ENCODE results near the gene NANS. TPM values are rescaled to one million over a fixed set of nuclear protein-coding genes. Genes with fewer than 3 reads are reported as not detected.

Gene NANS
- total RNA-seq, 1 experiment from 2014 or later, result 84.9 TPM

- Histone ChIP-seq H3K36me3 (ENCODE audit: low read depth) (no peaks in the 10 kb centered on the region), H2AFZ (no peak overlapping the region), H3K27ac (no peak overlapping the region), H3F3A (ENCODE audit: insufficient read depth, low read depth) (peaks cover 3% of the 10 kb centered on the region; the same call in 1 of the 2 replicates), H3K9me3 (ENCODE audit: insufficient read depth, low read depth) (no peaks in the 10 kb centered on the region), H3K4me1 (replicated peaks; ENCODE audit: insufficient read depth) (no peaks in the 10 kb centered on the region), H3K27me3 (ENCODE audit: insufficient read depth, low read depth) (no peaks in the 10 kb centered on the region), H3K4me3 (no peak overlapping the region), H3K79me2 (ENCODE audit: low read depth) (no peaks in the 10 kb centered on the region), H4K20me1 (ENCODE audit: insufficient read depth) (no peaks in the 10 kb centered on the region), H3K9me2 (ENCODE audit: insufficient read depth) (no peaks in the 10 kb centered on the region), H3K4me2 (no peak overlapping the region)
- DNase-seq, result no peak
- TF ChIP-seq, protein P1, sequence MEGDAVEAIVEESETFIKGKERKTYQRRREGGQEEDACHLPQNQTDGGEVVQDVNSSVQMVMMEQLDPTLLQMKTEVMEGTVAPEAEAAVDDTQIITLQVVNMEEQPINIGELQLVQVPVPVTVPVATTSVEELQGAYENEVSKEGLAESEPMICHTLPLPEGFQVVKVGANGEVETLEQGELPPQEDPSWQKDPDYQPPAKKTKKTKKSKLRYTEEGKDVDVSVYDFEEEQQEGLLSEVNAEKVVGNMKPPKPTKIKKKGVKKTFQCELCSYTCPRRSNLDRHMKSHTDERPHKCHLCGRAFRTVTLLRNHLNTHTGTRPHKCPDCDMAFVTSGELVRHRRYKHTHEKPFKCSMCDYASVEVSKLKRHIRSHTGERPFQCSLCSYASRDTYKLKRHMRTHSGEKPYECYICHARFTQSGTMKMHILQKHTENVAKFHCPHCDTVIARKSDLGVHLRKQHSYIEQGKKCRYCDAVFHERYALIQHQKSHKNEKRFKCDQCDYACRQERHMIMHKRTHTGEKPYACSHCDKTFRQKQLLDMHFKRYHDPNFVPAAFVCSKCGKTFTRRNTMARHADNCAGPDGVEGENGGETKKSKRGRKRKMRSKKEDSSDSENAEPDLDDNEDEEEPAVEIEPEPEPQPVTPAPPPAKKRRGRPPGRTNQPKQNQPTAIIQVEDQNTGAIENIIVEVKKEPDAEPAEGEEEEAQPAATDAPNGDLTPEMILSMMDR (conservative IDR thresholded peaks at IDR 0.05), result no peak
- no peak for TF ChIP-seq EZH2 (IDR thresholded peaks at IDR 0.05; ENCODE audit: low read depth)
- ChIA-PET CTCF (no interaction called here), POLR2A (ENCODE audit: unreplicated experiment) (interaction anchor here (0.6 to 0.7 kb wide), 2 partner anchors 8 to 760 kb away, joined by 3 to 28 read pairs; no protein-coding TSS in a partner anchor)
- no TSS peak for BruUV-seq (replicated peaks)
- intact Hi-C loops (cut with micrococcal nuclease; ENCODE audit: unreplicated experiment), result no loop called here
Measured at GRCh38 chr9:98092613-98092931, 36.0 kb downstream of the NANS start.

DNA sequence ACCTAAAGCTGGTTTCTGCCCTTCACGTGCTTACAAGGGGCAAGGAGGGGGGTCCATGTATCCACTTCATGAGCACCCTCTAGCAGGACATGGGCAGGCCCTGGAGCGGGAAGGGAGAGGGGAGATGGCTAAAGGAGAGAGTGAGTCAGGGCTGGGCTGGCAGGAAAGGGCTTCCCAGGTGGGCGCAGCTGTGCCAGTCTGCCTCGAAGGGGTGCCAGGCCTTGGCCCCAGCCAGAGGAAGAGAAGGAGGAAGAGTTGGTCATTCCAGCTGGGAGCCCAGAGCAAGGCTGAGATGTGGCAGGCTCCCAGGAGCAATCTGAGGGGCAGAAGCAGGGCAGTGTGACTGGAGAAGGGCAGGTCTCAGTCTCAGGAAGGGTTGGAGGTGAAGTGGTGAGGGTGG lies 37.8 kb downstream of the NANS start:
- H3K27me3 ChIP-seq (ENCODE audit: insufficient read depth, low read depth), result no peaks in the 10 kb centered on the region
- no peak overlapping the region for H3K27ac ChIP-seq
- no peaks in the 10 kb centered on the region for H3K36me3 ChIP-seq (ENCODE audit: low read depth)
- no peak for DNase-seq
- POLR2A ChIA-PET (ENCODE audit: unreplicated experiment), result no interaction called here
- H3K9me3 ChIP-seq (ENCODE audit: insufficient read depth, low read depth), result no peaks in the 10 kb centered on the region
- peaks cover 3% of the 10 kb centered on the region; the same call in 1 of the 2 replicates for H3F3A ChIP-seq (ENCODE audit: insufficient read depth, low read depth)
- no peaks in the 10 kb centered on the region for H4K20me1 ChIP-seq (ENCODE audit: insufficient read depth)
- CTCF ChIA-PET, result interaction anchor here (0.7 kb wide), 1 partner anchor 38 kb away, joined by 3 read pairs; no protein-coding TSS in a partner anchor
- no TSS peak for BruUV-seq (replicated peaks)
- no peaks in the 10 kb centered on the region for H3K4me1 ChIP-seq (replicated peaks; ENCODE audit: insufficient read depth)
- no peak for TF ChIP-seq EZH2 (IDR thresholded peaks at IDR 0.05; ENCODE audit: low read depth)
- TF ChIP-seq, protein P1 (conservative IDR thresholded peaks at IDR 0.05), result no peak
- intact Hi-C loops (cut with micrococcal nuclease; ENCODE audit: unreplicated experiment), result no loop called here
- H3K4me2 ChIP-seq, result no peak overlapping the region
- no peaks in the 10 kb centered on the region for H3K79me2 ChIP-seq (ENCODE audit: low read depth)
- H3K9me2 ChIP-seq (ENCODE audit: insufficient read depth), result no peaks in the 10 kb centered on the region
- H3K4me3 ChIP-seq, result no peak overlapping the region
- no peak overlapping the region for H2AFZ ChIP-seq

DNA sequence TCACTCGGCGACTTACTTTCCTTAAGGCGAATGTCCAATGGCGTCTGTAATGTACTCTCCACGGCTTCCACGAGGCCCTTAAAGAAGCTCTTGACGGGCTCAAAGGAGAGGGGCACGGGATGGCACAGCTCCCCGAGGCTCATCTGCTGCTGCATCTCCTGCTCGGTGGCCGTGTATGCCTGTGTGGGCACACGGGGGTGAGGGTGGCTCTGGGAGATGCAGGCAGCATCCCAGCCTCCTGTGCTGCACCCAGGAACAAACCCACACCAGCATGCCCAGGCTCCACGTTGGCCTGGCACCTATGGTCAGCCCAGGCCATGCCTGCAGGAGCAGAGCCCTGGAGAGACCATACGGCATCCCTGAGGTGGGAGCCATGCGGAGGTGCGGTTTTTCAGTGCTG lies 38.3 kb downstream of the NANS start:
- Histone ChIP-seq H3K4me2 (no peak overlapping the region), H3K9me3 (ENCODE audit: insufficient read depth, low read depth) (no peaks in the 10 kb centered on the region), H3K79me2 (ENCODE audit: low read depth) (no peaks in the 10 kb centered on the region), H3F3A (ENCODE audit: insufficient read depth, low read depth) (peaks cover 3% of the 10 kb centered on the region; the same call in 1 of the 2 replicates), H3K27me3 (ENCODE audit: insufficient read depth, low read depth) (no peaks in the 10 kb centered on the region), H3K4me3 (no peak overlapping the region), H3K9me2 (ENCODE audit: insufficient read depth) (no peaks in the 10 kb centered on the region), H2AFZ (no peak overlapping the region), H3K27ac (no peak overlapping the region), H3K4me1 (replicated peaks; ENCODE audit: insufficient read depth) (no peaks in the 10 kb centered on the region), H3K36me3 (ENCODE audit: low read depth) (no peaks in the 10 kb centered on the region), H4K20me1 (ENCODE audit: insufficient read depth) (no peaks in the 10 kb centered on the region)
- intact Hi-C loops (cut with micrococcal nuclease; ENCODE audit: unreplicated experiment), result no loop called here
- DNase-seq, result no peak
- TF ChIP-seq, protein P1 (conservative IDR thresholded peaks at IDR 0.05), result no peak
- no peak for TF ChIP-seq EZH2 (IDR thresholded peaks at IDR 0.05; ENCODE audit: low read depth)
- POLR2A ChIA-PET (ENCODE audit: unreplicated experiment), result no interaction called here
- CTCF ChIA-PET, result interaction anchor here (0.7 kb wide), 1 partner anchor 37 kb away, joined by 3 read pairs; no protein-coding TSS in a partner anchor
- BruUV-seq (replicated peaks), result no TSS peak
